GM12878 (cell line): Measurements from ENCODE around the gene KRT14. TPM values are rescaled to one million over a fixed set of nuclear protein-coding genes. Genes with fewer than 3 reads are reported as not detected.

ENCODE experiments used
- ATAC-seq: fragments of 200-7000 bp; cut with Tn5 transposase; 3 replicates; pipeline ENCODE4 v1.9.1; 2020; ENCODE audit warnings: mild to moderate bottlenecking, moderate library complexity
- BruUV-seq: library from RNA; stranded (reverse); fragments of 400-500 nt; replicated peaks from 2 replicates; lab custom pipeline; 2021; lab: Mats Ljungman, UMichigan
- CTCF ChIA-PET: fragments of 300-600 bp; sonication (Branson Sonifier 250); formaldehyde crosslinking; extraction: SDS; loops from one replicate; lab custom pipeline; 2021; ENCODE audit warnings: inconsistent platforms; lab: Yijun Ruan, JAX
- POLR2A ChIA-PET: fragments of 350-600 bp; formaldehyde crosslinking; extraction: SDS; loops from one replicate; lab custom pipeline; 2021; ENCODE audit warnings: inconsistent platforms; lab: Charles Lee
- RAD21 ChIA-PET: fragments of 300-600 bp; sonication (Branson Sonifier 250); formaldehyde crosslinking; loops from one replicate; lab custom pipeline; 2023; ENCODE audit warnings: antibody characterized with exemption; ENCODE audit not compliant: unreplicated experiment; lab: Charles Lee
- SMC1A ChIA-PET: fragments of 300-600 bp; sonication (Branson Sonifier 250); formaldehyde crosslinking; loops from one replicate; lab custom pipeline; 2023; ENCODE audit not compliant: unreplicated experiment, uncharacterized antibody; lab: Charles Lee
- DNase-seq: peaks from one replicate; pipeline ENCODE4 v3.0.0-alpha.2; 2011; ENCODE audit warnings: low read depth, low spot score
- FAIRE-seq: peaks from 3 replicates; lab custom pipeline; 2011; peaks lifted over from hg19 to GRCh38; lab: Jason Lieb, UNC
- H2AFZ ChIP-seq: 2 replicates; pipeline ENCODE4 v1.6.0; 2011; ENCODE audit warnings: low read depth, low read length, control low read depth; ENCODE audit not compliant: control insufficient read depth
- H3K27ac ChIP-seq: 2 replicates; pipeline ENCODE4 v1.5.1; 2011; ENCODE audit warnings: control low read depth; ENCODE audit not compliant: control insufficient read depth, insufficient read depth
- H3K27me3 ChIP-seq, 2 experiments: replicated peaks in 1 of 2; 2 replicates each; pipeline versions ENCODE4 v1.6.0 to v1.6.1; 2011; ENCODE audit warnings: low read length in 1 of 2; ENCODE audit not compliant: control insufficient read depth in 2 of 2, insufficient read depth in 2 of 2
- H3K36me3 ChIP-seq, 2 experiments: 2 replicates each; pipeline ENCODE4 v1.5.1; 2011; ENCODE audit warnings: low read length in 1 of 2; ENCODE audit not compliant: control insufficient read depth in 2 of 2, insufficient read depth in 2 of 2
- H3K4me1 ChIP-seq: 2 replicates; pipeline ENCODE4 v1.6.1; 2011; ENCODE audit warnings: mild to moderate bottlenecking, low read length, moderate library complexity, mixed read lengths; ENCODE audit not compliant: control insufficient read depth, insufficient read depth
- H3K4me2 ChIP-seq: 2 replicates; pipeline ENCODE4 v1.6.0; 2011; ENCODE audit warnings: control low read depth; ENCODE audit not compliant: control insufficient read depth, insufficient read depth
- H3K4me3 ChIP-seq: fragments of 200-600 bp; sonication (generic); 2 replicates; pipeline ENCODE4 v1.5.1; 2016
- H3K79me2 ChIP-seq: 2 replicates; pipeline ENCODE4 v1.6.0; 2011; ENCODE audit warnings: low read length; ENCODE audit not compliant: control insufficient read depth, insufficient read depth
- H3K9ac ChIP-seq: 2 replicates; pipeline ENCODE4 v1.8.0; 2011; ENCODE audit warnings: low read length, control low read depth, mixed read lengths; ENCODE audit not compliant: control insufficient read depth, insufficient read depth
- H3K9me3 ChIP-seq: replicated peaks from 3 replicates; pipeline ENCODE4 v1.5.1; 2011; ENCODE audit warnings: mild to moderate bottlenecking, low read length; ENCODE audit not compliant: control insufficient read depth, insufficient read depth
- H4K20me1 ChIP-seq: 2 replicates; pipeline ENCODE4 v1.6.0; 2011; ENCODE audit not compliant: control insufficient read depth, insufficient read depth
- DPF2 ChIP-seq: fragments of 450-650 bp; IDR thresholded peaks from 2 replicates; pipeline ENCODE4 v1.6.1; 2017; ENCODE audit warnings: mild to moderate bottlenecking
- HDAC6 ChIP-seq: fragments of 200-600 bp; sonication (generic); IDR thresholded peaks from one replicate; pipeline ENCODE4 v1.8.0; 2017; ENCODE audit warnings: antibody characterized with exemption; ENCODE audit not compliant: unreplicated experiment
- NR2C2 ChIP-seq: IDR thresholded peaks from 2 replicates; pipeline ENCODE4 v1.6.1; 2011; ENCODE audit warnings: borderline replicate concordance, low read depth; ENCODE audit not compliant: control insufficient read depth, insufficient read length
- PBX3 ChIP-seq: IDR thresholded peaks from 2 replicates; pipeline ENCODE4 v1.6.1; 2011; ENCODE audit warnings: mild to moderate bottlenecking, low read depth, low read length, moderate library complexity; ENCODE audit not compliant: insufficient replicate concordance
- RB1 ChIP-seq: fragments of 450-650 bp; formaldehyde crosslinking; IDR thresholded peaks from 2 replicates; pipeline ENCODE4 v1.6.1; 2017; ENCODE audit warnings: mild to moderate bottlenecking, borderline replicate concordance
- SRF ChIP-seq, 2 experiments: IDR thresholded peaks; 2 replicates each; pipeline ENCODE4 v1.6.1; 2011; ENCODE audit warnings: low read depth in 2 of 2, low read length in 2 of 2, mild to moderate bottlenecking in 1 of 2, moderate library complexity in 1 of 2
- TCF3 ChIP-seq: IDR thresholded peaks from 2 replicates; pipeline ENCODE4 v1.6.1; 2012; ENCODE audit warnings: low read depth, mild to moderate bottlenecking, low read length, borderline replicate concordance; ENCODE audit not compliant: insufficient read depth
- USF2 ChIP-seq: IDR thresholded peaks from 2 replicates; pipeline ENCODE4 v1.6.1; 2011; ENCODE audit warnings: low read depth, low read length, improper control_type of control experiment, borderline replicate concordance
- whole genome bisulfite sequencing: methylation state at CpG from one replicate; pipeline ENCODE4 v1.1.6; 2016; ENCODE audit warnings: low lambda C conversion rate; ENCODE audit not compliant: insufficient replicate concordance, insufficient coverage; ENCODE audit errors: missing lambda C conversion rate; 5-methylcytosine and 5-hydroxymethylcytosine counted together
- in situ Hi-C: fragments of 300-500 bp; cut with MboI; formaldehyde crosslinking; loops from 9 replicates; pipeline ENCODE4 v1.14.3; 2018; ENCODE audit warnings: mixed read lengths
- intact Hi-C: fragments of 100-400 bp; cut with micrococcal nuclease; formaldehyde crosslinking; loops from one replicate; pipeline ENCODE4 v1.14.2; 2022; ENCODE audit not compliant: unreplicated experiment
- polyA plus RNA-seq, 11 experiments: library from polyadenylated mRNA; depleted of rRNA in 4 of 11; unstranded in 6 of 11; stranded (reverse) in 5 of 11; fragments of >200 nt; fragmentation: Nextera tagmentation in 4 of 11; fragmentation: Illumina TruSeq in 1 of 11; extraction: Ambion mirVana in 4 of 11; extraction: Trizol in 1 of 11; gene quantifications; 1 replicate in 1 of 11; 2 replicates in 10 of 11; pipeline versions ENCODE4 v1.2.1 to v1.2.3, GENCODE V29; 2011 to 2016; ENCODE audit warnings: inconsistent platforms in 2 of 11, missing spikeins in 2 of 11, low read depth in 1 of 11
- total RNA-seq, 4 experiments: library from RNA; depleted of rRNA in 3 of 4; stranded (reverse); fragments of >200 nt in 3 of 4; fragmentation: Illumina TruSeq in 1 of 4; extraction: Trizol in 1 of 4; gene quantifications; 2 replicates each; pipeline versions ENCODE4 v1.2.1 to v1.2.3, GENCODE V29; 2013 to 2021
- TF ChIP-seq, protein P1 (sequence below): fragments of 450-650 bp; IDR thresholded peaks from 2 replicates; pipeline ENCODE4 v1.6.1; 2017; ENCODE audit warnings: antibody characterized with exemption, mild to moderate bottlenecking, moderate library complexity

KRT14 gene
- total and polyA plus RNA-seq, 10 of the 15 experiments (the other 5 are each of a cell fraction or from before 2014, with no cell fraction given): 1.5 TPM; not detected in 9

GRCh38 chr17:41556306-41556705, 30.4 kb downstream of the KRT14 start:
- no peak overlapping the region for H3K4me3 ChIP-seq
- FAIRE-seq (no peak), ATAC-seq (no peak), DNase-seq (no peak)
- in situ Hi-C loops (no loop called here), intact Hi-C loops (no loop called here)
- WGBS: 14% methylated on average over 5 of the region's 5 CpGs
- no peak overlapping the region for H2AFZ ChIP-seq
- H4K20me1 ChIP-seq: no peaks in the 10 kb centered on the region
- H3K4me2 ChIP-seq: no peak overlapping the region
- H3K9me3 ChIP-seq: no peaks in the 10 kb centered on the region
- H3K36me3 ChIP-seq: no peaks in the 10 kb centered on the region
- BruUV-seq: no TSS peak
- H3K4me1 ChIP-seq: no peaks in the 10 kb centered on the region
- peaks cover 0 to 4% of the 10 kb centered on the region in 2 experiments; a peak in 1 of 4 replicates for H3K27me3 ChIP-seq
- ChIA-PET CTCF (no interaction called here), POLR2A (no interaction called here), RAD21 (no interaction called here)
- H3K9ac ChIP-seq: no peak overlapping the region
- no peaks in the 10 kb centered on the region for H3K79me2 ChIP-seq
- no peak overlapping the region for H3K27ac ChIP-seq
- TF ChIP-seq, protein P1, sequence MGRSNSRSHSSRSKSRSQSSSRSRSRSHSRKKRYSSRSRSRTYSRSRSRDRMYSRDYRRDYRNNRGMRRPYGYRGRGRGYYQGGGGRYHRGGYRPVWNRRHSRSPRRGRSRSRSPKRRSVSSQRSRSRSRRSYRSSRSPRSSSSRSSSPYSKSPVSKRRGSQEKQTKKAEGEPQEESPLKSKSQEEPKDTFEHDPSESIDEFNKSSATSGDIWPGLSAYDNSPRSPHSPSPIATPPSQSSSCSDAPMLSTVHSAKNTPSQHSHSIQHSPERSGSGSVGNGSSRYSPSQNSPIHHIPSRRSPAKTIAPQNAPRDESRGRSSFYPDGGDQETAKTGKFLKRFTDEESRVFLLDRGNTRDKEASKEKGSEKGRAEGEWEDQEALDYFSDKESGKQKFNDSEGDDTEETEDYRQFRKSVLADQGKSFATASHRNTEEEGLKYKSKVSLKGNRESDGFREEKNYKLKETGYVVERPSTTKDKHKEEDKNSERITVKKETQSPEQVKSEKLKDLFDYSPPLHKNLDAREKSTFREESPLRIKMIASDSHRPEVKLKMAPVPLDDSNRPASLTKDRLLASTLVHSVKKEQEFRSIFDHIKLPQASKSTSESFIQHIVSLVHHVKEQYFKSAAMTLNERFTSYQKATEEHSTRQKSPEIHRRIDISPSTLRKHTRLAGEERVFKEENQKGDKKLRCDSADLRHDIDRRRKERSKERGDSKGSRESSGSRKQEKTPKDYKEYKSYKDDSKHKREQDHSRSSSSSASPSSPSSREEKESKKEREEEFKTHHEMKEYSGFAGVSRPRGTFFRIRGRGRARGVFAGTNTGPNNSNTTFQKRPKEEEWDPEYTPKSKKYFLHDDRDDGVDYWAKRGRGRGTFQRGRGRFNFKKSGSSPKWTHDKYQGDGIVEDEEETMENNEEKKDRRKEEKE: no peak
- TF ChIP-seq PBX3 (no peak), HDAC6 (no peak), DPF2 (no peak), TCF3 (no peak), USF2 (no peak), RB1 (no peak), SRF (IDR thresholded peaks at IDR 0.05; ENCODE audit: low read depth in 2 of 2, low read length in 2 of 2) (no peak), NR2C2 (no peak)
- TF ChIP-seq, all 136 proteins: peak for 0
- SMC1A ChIA-PET: no interaction called here
